H54 (cell line): ENCODE results near the gene RPN1.

ENCODE experiments used
- DNase-seq: peaks from one replicate; pipeline ENCODE4 v3.0.0; 2011; ENCODE audit warnings: low spot score, mixed read lengths; ENCODE audit not compliant: insufficient read length
- FAIRE-seq: peaks from 3 replicates; lab custom pipeline; 2011; peaks lifted over from hg19 to GRCh38; lab: Jason Lieb, UNC
- POLR2A ChIP-seq: IDR thresholded peaks from 2 replicates; pipeline ENCODE4 v1.6.1; 2011; ENCODE audit warnings: low read depth, mild to moderate bottlenecking, low read length

RPN1 gene

DNA sequence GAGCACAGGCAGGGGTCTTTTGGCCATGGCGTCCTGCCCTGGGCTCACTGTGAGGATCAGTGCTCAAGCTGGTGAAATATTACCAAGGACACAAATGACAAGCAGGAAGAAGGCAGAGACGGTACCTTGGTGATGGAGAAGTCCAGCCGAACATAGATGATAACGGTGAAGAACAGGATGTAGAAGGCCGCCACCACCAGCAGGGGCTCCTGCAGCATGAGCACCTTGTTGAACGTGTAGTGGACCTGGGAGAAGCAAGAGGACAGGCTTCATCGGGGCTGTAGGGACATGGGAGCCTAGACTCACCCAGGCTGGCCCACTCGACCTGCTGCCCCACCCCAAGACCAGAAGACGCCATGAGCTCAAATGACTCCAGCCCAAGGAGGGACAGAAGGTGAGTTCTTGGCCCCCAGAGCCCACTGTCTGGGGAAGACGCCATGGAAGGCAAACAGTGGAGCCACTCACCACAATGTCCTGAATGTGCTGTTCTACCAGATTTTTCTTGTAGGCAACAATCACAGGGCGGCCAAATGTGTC is 25.1 kb downstream of the RPN1 start:
- TF ChIP-seq POLR2A: no peak
- FAIRE-seq: no peak
- no peak for DNase-seq

DNA sequence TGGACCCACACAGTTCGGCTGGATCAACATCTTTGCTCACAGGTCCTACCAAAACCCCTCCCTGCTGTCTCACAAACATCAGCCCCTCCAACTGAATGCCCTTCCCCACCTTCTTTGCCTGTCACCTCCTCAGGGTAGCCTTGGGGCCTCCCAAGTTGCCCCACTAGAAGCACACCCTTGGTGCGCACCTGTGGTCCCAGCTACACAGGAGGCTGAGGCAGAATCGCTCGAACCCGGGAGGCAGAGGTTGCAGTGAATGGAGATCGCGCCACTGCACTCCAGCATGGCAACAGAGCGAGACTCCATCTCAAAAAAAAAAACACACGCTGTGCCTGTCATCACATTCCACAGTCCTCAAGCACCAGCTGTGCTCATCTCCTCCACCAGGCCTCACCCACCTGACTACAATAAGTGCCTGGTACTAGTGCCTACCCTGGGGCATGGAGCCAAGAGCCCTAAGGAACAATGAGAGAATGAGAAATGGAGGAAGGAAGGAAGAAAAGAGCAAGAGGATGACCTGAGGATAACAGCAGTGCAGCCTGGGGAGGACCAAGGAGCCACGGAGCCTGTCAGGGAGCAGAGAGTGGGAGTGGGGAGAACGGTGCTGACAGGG is 26.0 kb downstream of the RPN1 start:
- DNase-seq (no peak), FAIRE-seq (no peak)
- no peak for TF ChIP-seq POLR2A

GRCh38 chr3:128623762-128624176 is 26.8 kb downstream of the RPN1 start:
- DNase-seq: no peak
- FAIRE-seq: no peak
- no peak for TF ChIP-seq POLR2A

DNA sequence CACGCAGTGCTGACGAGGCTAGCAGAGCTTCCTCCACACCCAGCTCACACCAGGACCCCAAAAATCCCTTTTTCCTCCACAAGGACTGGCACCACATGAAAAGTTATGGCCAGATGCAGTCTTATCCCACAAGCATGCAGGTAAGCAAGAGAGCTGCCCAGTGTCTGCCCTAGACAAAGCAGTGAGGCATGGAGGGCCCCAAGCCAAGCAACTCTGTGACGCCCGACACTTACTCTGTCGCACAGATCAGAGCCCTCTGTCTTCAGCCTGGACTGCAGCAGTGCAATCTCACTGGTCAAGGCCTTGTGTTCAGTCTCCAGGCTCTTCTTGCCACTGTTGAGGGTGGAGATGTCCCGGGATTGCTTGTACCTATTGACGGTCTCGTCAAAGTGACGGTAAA is 28.7 kb downstream of the RPN1 start:
- TF ChIP-seq POLR2A: no peak
- FAIRE-seq (no peak), DNase-seq (no peak)

GRCh38 chr3:128621234-128621633 is 29.4 kb downstream of the RPN1 start:
- FAIRE-seq: no peak
- DNase-seq: no peak
- TF ChIP-seq POLR2A: no peak

DNA sequence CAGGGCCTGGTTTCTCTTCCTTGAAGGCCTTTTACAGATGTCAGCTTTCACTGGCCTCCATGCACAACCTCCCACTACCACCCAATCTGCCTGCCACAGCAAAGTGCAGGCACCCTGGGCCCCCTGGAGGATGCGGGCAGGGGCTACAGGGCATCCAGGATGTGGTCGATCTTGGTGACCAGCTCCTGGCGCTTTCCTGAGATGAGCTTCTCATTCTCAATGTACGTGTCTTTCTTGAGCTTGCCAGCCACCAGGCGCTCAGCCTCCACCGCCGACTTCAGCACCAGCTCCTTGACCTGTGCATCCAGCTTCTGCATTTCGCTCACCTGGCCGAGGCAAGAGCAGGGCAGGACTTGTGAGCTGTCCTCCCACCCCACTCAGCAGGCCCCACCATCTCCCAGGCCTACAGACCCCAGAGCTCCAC is 30.3 kb downstream of the RPN1 start:
- FAIRE-seq (no peak), DNase-seq (no peak)
- TF ChIP-seq POLR2A: no peak

DNA sequence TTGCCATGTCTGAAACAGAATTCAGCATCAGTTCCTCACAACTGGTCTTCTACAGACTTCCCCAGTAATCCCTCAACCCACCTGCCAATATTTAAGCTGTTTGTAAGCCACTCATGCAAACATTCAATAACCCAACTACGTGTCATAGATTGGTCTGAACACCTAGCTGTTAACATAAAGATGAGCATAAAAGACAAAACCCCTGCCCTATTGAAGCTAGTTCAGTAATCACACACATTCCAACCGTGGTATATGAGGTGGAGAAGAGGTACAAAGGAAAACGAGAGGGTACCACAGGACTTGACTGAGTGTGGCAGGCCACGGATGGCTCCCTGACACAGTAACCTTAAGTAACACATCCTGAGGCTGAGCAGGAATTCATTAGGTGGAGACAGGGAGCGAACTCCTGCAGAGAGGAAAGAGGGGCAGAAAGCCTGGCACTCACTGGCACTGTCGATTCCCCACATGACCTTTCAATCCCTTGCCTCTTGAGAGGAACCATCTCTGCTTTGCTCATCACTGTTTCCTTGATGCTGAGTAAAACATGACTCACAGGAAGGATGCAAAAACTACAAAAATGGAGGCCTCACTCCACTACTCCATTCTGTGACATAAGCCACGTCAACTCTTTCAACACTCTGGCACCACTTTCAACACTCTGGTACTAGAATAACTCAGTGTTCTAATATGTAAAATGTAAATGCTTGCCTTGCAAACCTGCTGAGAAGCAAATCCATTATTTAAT is 31.3 kb downstream of the RPN1 start:
- peak; percentile 74 for DNase-seq
- no peak for TF ChIP-seq POLR2A
- peak; percentile 55 for FAIRE-seq

DNA sequence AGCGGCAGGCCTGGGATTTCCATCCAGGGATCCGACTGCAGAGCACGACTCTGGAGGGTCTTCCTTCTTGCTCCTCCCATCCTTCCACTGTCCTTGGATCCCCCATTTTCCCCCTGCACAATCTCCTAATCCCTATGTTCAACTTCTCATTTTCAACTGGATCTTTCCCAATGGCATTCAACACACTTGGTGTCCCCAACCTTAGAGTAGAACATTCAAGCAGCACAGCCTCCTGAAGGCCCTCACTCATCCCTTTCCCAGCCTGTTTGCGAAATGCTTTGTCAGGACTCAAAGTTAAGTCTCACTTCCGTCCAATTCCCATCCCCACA is 32.3 kb downstream of the RPN1 start:
- DNase-seq (no peak), FAIRE-seq (no peak)
- no peak for TF ChIP-seq POLR2A

GRCh38 chr3:128617557-128618397 is 32.8 kb downstream of the RPN1 start:
- peak; percentile 74 for DNase-seq
- FAIRE-seq: no peak
- no peak for TF ChIP-seq POLR2A

- no peak for TF ChIP-seq POLR2A
- FAIRE-seq: no peak
- no peak for DNase-seq
Observed at GRCh38 chr3:128617270-128617556, 33.4 kb downstream of the RPN1 start.

DNA sequence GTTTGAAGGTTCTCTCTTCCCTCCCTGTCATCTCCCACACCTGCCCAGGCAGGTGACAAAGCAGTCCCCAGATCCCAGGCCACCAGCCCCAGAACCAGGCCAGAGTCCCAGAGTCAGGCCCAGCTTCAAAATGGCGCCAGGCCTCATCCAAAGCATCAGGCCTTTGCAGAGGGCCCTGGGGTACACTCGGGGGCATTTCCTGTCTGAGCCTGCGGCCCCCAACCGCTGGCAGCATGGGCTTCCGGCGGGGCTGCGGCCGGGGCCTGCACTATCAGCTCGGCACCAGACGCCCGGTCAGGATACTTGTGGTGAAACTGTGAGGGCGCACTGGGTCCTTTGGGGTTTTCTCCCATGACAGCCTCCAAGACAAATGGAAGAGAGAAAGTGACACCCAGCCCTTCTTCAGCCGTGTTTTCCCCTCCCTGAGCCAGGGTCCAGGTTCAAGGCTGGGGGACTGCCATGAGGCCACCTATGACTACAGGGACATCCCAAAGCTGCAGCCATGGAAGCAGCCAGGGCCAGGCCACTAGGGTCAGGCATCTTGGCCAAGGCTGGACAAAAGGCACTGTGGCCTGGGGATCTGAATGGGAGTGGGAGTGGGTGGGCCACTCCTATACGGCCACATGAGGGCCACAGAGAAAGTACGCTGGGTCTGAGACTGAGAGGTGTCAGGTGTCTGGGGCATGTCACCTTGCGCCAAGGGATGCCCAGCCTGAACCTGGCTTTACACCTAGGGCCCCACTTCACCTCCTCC is 33.9 kb downstream of the RPN1 start:
- TF ChIP-seq POLR2A: no peak
- DNase-seq (no peak), FAIRE-seq (no peak)

DNA sequence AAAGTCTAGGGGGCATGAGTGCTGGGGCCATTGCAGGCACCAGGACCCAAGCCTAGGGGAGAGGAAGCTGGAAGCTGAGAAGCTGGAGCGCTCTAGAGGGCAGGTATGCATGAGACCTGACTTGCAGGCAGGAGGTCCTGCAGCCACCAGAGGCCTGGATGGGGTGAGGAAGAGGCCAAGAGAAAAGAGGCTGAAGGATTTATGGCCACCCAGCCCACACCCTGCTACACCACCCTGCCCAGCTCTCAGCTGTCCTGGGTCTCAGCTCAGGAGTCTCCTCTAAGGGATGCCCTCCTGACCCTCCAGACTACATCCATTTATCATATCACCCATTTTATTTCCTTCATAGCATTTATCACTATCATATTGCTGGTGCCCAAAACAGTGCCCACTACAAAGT is 36.5 kb downstream of the RPN1 start:
- no peak for TF ChIP-seq POLR2A
- DNase-seq (no peak), FAIRE-seq (no peak)

- FAIRE-seq: no peak
- no peak for TF ChIP-seq POLR2A
- no peak for DNase-seq
Observed at GRCh38 chr3:128613083-128613829, 37.4 kb downstream of the RPN1 start.
